GM18507 (cell line): Measurements from ENCODE around the gene SLCO3A1.

Source experiments
- DNase-seq: peaks from one replicate; pipeline ENCODE4 v3.0.0; 2011; ENCODE audit warnings: low read depth; ENCODE audit not compliant: insufficient read length; ENCODE audit errors: extremely low spot score
- FAIRE-seq: peaks from 2 replicates; lab custom pipeline; 2011; peaks lifted over from hg19 to GRCh38; lab: Jason Lieb, UNC

The SLCO3A1 gene

GRCh38 chr15:92101708-92102394 lies 248.3 kb downstream of the SLCO3A1 start:
- peak; percentile 64 for FAIRE-seq

DNA sequence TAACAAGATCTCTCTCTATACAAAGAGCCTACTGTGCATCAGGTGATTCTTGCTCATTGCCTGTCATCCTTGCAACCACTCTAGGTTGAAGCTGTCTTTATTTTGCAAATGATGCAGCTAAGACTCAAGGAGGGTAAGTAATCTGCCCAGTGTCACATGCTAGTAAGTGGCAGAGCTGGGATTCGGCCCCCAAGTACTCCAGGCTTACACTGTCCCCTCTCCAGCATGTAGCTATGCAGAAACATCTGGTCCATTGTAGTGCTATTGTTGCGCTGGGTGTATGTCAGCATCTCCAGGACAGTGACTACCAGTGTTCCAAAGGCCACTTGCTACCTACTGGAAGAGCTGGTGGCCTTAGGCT lies 248.9 kb downstream of the SLCO3A1 start:
- FAIRE-seq (no peak), DNase-seq (no peak)

More at GRCh38 chr15:92101708-92102394, 248.3 kb downstream of the SLCO3A1 start:
- no peak for DNase-seq

DNA sequence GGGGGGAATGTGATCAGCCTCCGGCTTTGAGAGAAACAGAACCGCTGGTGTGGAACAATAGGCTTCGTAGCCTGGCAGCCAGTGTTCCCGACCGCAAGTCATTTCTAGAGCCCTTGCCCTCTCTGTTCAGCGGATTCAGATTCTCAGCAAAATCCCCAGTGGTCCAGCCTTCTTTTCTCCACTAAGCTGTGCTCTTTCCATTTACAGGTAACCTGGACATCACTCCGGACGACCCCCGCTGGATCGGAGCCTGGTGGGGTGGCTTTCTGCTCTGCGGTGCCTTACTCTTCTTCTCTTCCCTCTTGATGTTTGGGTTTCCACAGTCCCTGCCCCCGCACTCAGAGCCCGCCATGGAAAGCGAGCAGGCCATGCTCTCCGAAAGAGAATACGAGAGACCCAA lies 250.6 kb downstream of the SLCO3A1 start:
- DNase-seq, result no peak
- no peak for FAIRE-seq

DNA sequence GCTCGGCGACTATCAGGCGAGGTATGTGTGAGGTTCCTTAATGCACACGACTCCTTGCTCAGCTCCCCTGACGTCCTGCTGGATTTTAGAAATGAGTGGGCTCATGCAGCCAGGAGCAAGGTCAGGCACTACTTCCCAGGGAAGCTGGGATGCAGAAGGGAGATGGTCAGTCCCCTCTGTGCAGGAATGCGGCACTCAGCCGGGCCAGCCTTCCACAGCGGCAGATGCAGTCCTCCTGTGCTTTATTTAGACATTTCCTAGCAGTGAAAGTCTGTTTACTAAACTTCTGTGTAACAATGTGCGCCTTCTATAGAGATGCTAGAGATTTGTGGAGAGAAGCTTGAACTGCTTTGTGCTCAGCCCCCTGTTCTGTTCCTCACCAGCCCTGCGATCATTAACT lies 252.1 kb downstream of the SLCO3A1 start:
- DNase-seq (no peak), FAIRE-seq (no peak)

DNA sequence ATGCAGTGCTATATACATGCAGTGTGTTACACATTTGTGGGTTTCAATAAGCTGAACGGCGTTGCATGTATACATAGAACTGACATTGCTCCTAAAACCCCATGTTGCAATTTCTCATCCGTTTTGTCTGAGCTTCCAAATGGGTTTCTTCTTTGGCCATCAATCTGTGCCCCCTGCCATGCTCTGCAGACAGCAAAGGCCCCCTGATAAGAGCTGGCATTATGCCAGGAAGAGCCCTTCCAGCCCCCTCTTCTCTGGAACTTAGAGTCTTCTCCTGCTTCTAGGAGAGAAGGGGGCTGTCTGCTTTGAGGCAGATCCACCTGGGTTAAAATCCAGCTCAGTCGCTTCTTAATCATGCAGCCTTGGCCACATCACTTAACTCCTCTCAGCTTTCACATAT lies 254.0 kb downstream of the SLCO3A1 start:
- DNase-seq, result no peak
- FAIRE-seq, result no peak

DNA sequence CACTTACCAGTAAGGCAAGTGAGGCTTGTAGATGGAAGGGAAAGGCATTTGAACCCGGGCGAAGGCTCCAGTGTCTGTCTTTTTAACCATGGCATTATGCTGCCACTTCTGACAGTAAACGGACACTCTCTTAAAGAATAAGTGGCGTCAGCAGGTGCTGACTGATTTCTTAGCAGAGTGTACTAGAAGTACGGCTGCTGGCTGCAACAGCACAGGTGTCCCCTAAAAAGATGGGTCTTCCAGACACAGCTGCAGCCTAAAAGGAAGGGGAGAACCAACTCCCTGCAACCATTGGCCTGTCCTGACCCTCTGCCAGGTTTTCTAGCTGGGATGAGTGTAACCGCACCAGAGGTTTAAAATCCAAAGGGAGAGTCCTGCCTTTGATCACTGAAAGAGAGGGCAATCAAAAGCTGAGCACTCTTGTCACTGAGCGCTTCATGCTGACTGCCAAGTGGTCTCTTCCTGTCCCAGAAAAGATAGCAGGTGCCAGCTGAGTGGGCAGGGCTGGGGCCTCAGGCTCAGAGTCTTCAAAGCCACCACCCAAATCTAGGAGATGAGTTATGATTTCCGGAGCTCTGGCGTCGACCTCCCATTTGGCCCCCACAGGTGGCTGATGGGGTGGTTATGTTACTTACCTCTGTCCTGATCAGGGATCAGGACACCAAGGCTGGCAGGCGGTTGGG lies 255.8 kb downstream of the SLCO3A1 start:
- no peak for DNase-seq
- FAIRE-seq, result no peak

- DNase-seq, result no peak
- FAIRE-seq, result no peak
Measured at GRCh38 chr15:92111291-92111690, 257.8 kb downstream of the SLCO3A1 start.

DNA sequence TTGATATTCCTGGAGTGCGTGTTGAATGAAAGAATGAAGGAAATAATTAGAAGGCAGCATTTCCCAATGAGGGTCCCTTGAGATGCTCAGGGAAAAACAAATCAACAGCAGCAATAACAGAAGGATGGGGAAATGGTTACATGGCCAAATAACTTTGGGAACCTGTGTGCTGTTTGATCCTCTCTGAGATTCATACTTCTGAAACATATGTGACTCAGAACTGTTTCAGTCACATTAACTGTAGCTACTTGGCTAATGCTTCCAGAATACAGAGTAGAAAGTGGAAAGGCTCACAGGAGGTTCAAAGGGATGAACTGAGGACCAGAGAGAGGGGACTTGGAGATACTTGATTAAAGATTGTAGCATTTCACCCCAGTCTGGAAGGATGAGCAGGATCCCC lies 258.2 kb downstream of the SLCO3A1 start:
- DNase-seq, result no peak

GRCh38 chr15:92112180-92112579 lies 258.7 kb downstream of the SLCO3A1 start:
- FAIRE-seq, result no peak

More for the DNA sequence above, 258.2 kb downstream of the SLCO3A1 start:
- FAIRE-seq, result no peak

DNA sequence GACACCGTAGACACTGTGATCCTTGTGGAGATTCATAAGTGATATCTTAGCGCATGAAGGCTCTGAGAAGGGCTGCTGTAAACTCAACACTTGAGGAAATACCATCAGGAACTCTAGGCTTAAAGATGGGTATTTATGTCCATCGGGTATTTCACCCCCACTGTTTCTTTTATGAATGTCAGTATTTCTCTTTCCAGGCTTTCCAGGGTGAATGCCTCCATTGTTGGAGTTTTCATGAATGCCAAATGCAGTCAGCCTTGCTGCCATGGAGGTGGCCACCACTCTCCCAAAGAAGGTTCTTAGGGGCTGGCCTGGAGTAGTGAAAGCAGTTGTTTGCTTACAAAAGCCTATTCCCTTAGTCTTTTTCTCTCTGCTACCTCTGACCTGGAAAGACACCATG lies 259.2 kb downstream of the SLCO3A1 start:
- DNase-seq (no peak), FAIRE-seq (no peak)

More at GRCh38 chr15:92112180-92112579, 258.7 kb downstream of the SLCO3A1 start:
- DNase-seq, result no peak

DNA sequence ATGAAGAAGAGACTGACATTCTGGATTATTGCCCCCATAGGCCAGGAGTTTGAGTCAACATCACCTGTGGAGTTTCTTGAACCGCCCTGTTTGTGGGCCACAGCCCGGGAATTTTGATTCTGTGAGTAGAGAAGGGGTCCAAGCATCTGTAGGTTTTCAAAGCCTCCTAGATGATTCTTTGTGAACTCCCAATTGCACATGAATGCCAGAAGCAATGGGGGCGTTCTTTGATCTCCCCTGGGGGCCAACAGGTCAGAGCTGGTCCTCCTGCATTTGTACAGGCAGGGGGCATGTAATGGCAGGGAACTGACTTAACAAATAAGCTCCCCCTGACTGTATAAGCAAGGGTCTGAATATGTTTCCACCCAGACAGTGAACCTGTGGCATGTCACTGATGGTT lies 260.3 kb downstream of the SLCO3A1 start:
- no peak for FAIRE-seq
- DNase-seq, result no peak

GRCh38 chr15:92115834-92116233 lies 262.3 kb downstream of the SLCO3A1 start:
- DNase-seq (no peak), FAIRE-seq (no peak)

- FAIRE-seq (no peak), DNase-seq (no peak)
Measured at GRCh38 chr15:92116330-92116729, 262.8 kb downstream of the SLCO3A1 start.

- FAIRE-seq (no peak), DNase-seq (no peak)
Measured at GRCh38 chr15:92117261-92117731, 263.8 kb downstream of the SLCO3A1 start.

GRCh38 chr15:92118162-92118935 lies 264.8 kb downstream of the SLCO3A1 start:
- DNase-seq (no peak), FAIRE-seq (no peak)

DNA sequence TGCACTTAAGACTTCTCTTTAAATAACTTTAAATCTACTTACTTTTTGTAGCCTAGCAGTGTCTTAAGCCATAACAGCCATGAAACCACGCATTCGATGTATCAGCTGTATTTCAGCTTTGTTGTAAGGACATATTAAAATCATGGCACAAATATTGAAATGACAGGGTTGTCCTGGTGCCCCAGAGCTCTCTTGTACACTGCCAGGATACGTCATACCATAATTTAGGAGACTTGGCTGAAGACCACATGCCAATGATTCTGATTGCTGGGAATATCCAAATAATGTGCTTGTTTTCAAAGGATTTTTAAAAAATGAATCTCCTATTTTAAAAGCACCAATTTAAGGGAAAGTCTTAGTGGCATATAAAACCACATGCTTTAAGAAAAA lies 265.4 kb downstream of the SLCO3A1 start:
- FAIRE-seq, result no peak

GRCh38 chr15:92120094-92120795 lies 266.7 kb downstream of the SLCO3A1 start:
- no peak for FAIRE-seq

More for the DNA sequence above, 265.4 kb downstream of the SLCO3A1 start:
- DNase-seq, result no peak

GRCh38 chr15:92121047-92121446 lies 267.5 kb downstream of the SLCO3A1 start:
- FAIRE-seq, result no peak
- DNase-seq, result no peak

More at GRCh38 chr15:92120094-92120795, 266.7 kb downstream of the SLCO3A1 start:
- DNase-seq, result no peak

DNA sequence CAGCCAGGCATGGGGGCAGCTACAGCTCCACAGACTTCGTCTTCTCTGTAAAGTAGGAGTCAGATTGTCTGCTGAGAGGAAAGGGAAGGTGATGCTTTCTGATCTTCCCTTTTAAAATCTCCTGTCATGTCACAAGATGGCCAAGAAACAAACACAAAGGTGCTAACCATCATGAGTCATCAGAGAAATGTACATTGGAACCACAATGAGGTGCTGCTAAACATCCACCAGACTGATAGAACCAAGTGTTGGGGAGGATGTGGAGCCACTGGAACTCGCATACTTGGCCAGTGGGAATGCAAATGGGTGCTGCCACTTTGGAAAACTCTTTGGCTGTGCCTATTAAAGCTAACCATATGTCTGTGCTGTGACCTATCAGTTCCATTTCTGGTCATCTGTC lies 268.8 kb downstream of the SLCO3A1 start:
- DNase-seq (no peak), FAIRE-seq (no peak)
